Nephron (organoid): ENCODE measurements around the gene NFATC1.

ENCODE experiments used
- H3K27ac Mint-ChIP-seq, 3 experiments: 2 replicates each; pipeline ENCODE4 v1.8.0; 2020; ENCODE audit warnings: mixed read lengths in 3 of 3, mild to moderate bottlenecking in 2 of 3, moderate library complexity in 1 of 3
- H3K27me3 Mint-ChIP-seq: 2 replicates; pipeline ENCODE4 v1.8.0; 2021; ENCODE audit warnings: low read depth, mild to moderate bottlenecking, moderate library complexity, mixed read lengths
- H3K36me3 Mint-ChIP-seq: 2 replicates; pipeline ENCODE4 v1.8.0; 2020; ENCODE audit warnings: low read depth, mixed read lengths
- H3K4me1 Mint-ChIP-seq: 2 replicates; pipeline ENCODE4 v1.8.0; 2020; ENCODE audit warnings: mixed read lengths
- H3K4me3 Mint-ChIP-seq, 3 experiments: 2 replicates each; pipeline ENCODE4 v1.8.0; 2020; ENCODE audit warnings: mild to moderate bottlenecking in 3 of 3, mixed read lengths in 3 of 3, moderate library complexity in 2 of 3
- H3K9me3 Mint-ChIP-seq: 2 replicates; pipeline ENCODE4 v1.8.0; 2020; ENCODE audit warnings: mixed read lengths
- CTCF ChIP-seq, 3 experiments: fragments of 200-600 bp; sonication (generic); IDR thresholded peaks; one replicate each; pipeline ENCODE4 v1.5.0; 2021; ENCODE audit warnings: antibody characterized with exemption in 3 of 3; ENCODE audit not compliant: unreplicated experiment in 3 of 3

NFATC1 gene

GRCh38 chr18:79433431-79433830 is 37.7 kb downstream of the NFATC1 start:
- peaks cover 8% of the 10 kb centered on the region for H3K27me3 Mint-ChIP-seq
- no peak overlapping the region for H3K4me3 Mint-ChIP-seq
- H3K4me1 Mint-ChIP-seq, result peaks cover 17% of the 10 kb centered on the region
- no peaks in the 10 kb centered on the region for H3K36me3 Mint-ChIP-seq
- H3K27ac Mint-ChIP-seq, result no peak overlapping the region
- no peak for TF ChIP-seq CTCF (IDR thresholded peaks at IDR 0.05; ENCODE audit: unreplicated experiment in 3 of 3)
- H3K9me3 Mint-ChIP-seq, result no peaks in the 10 kb centered on the region

GRCh38 chr18:79434607-79435401 is 39.1 kb downstream of the NFATC1 start:
- TF ChIP-seq CTCF (IDR thresholded peaks at IDR 0.05; ENCODE audit: unreplicated experiment in 3 of 3), result no peak
- Mint-ChIP-seq H3K4me3 (no peak overlapping the region), H3K27ac (peak overlapping the region in 2 of 3 experiments; percentile 55 to 93), H3K4me1 (peaks cover 24% of the 10 kb centered on the region), H3K36me3 (no peaks in the 10 kb centered on the region), H3K9me3 (no peaks in the 10 kb centered on the region), H3K27me3 (peaks cover 11% of the 10 kb centered on the region)

GRCh38 chr18:79436556-79437275 is 41.0 kb downstream of the NFATC1 start:
- TF ChIP-seq CTCF (IDR thresholded peaks at IDR 0.05; ENCODE audit: unreplicated experiment in 3 of 3), result no peak
- Mint-ChIP-seq H3K4me3 (no peak overlapping the region), H3K36me3 (no peaks in the 10 kb centered on the region), H3K27me3 (peaks cover 16% of the 10 kb centered on the region), H3K4me1 (peaks cover 34% of the 10 kb centered on the region), H3K27ac (no peak overlapping the region), H3K9me3 (no peaks in the 10 kb centered on the region)

- Mint-ChIP-seq H3K4me3 (no peak overlapping the region), H3K9me3 (no peaks in the 10 kb centered on the region), H3K36me3 (no peaks in the 10 kb centered on the region), H3K27ac (peak overlapping the region; percentile 76 to 89 (median 85)), H3K27me3 (peaks cover 18% of the 10 kb centered on the region), H3K4me1 (peaks cover 42% of the 10 kb centered on the region)
- TF ChIP-seq CTCF (IDR thresholded peaks at IDR 0.05; ENCODE audit: unreplicated experiment in 3 of 3), result no peak
These were observed 42.6 kb downstream of the NFATC1 start for GRCh38 chr18:79438089-79438897.

GRCh38 chr18:79438898-79439627 is 43.3 kb downstream of the NFATC1 start:
- peak overlapping the region; percentile 76 to 89 (median 85) for H3K27ac Mint-ChIP-seq
- peaks cover 42% of the 10 kb centered on the region for H3K4me1 Mint-ChIP-seq
- H3K36me3 Mint-ChIP-seq, result no peaks in the 10 kb centered on the region
- H3K4me3 Mint-ChIP-seq, result peak overlapping the region in 1 of 3 experiments; percentile 43
- no peak for TF ChIP-seq CTCF (IDR thresholded peaks at IDR 0.05; ENCODE audit: unreplicated experiment in 3 of 3)
- H3K9me3 Mint-ChIP-seq, result no peaks in the 10 kb centered on the region
- H3K27me3 Mint-ChIP-seq, result peaks cover 18% of the 10 kb centered on the region
